ENCODE measurements around the gene SLC39A1. TPM values are rescaled to one million over a fixed set of nuclear protein-coding genes. Genes with fewer than 3 reads are reported as not detected.

The SLC39A1 gene
- total and polyA plus RNA-seq, 2 of the 8 experiments (the other 6 are each of a cell fraction or from before 2014, with no cell fraction given) = 238 to 337 TPM

DNA sequence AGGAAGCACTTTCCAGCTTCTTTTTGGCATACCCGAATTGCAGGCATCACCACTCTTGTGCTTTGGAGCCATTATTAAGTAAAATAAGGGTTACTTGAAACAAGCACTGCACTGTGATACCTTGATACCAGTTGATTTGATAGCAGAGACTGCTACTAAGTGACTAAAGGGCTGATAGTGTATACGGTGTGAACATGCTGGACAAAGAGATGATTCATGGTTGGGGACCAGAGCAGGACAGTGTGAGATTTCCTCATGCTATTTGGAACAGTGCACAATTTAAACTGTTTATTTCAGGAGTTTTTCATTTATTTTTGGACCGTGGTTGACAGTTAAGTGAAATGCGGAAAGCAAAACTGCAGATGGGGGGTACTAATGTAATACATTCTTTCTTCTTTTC is 37.1 kb upstream of the SLC39A1 start:
- Histone ChIP-seq H3K18ac (ENCODE audit: extremely low read depth, low read length) (no peak overlapping the region), H4K20me1 (replicated peaks in 1 of 2; ENCODE audit: control insufficient read depth in 1 of 2, insufficient read depth in 2 of 2, low read length in 2 of 2) (peaks cover 0 to 2% of the 10 kb centered on the region in 2 experiments), H3K56ac (replicated peaks; ENCODE audit: insufficient read length, low read depth, low read length) (no peak overlapping the region), H4K8ac (ENCODE audit: extremely low read depth, insufficient read depth, low read length) (no peak overlapping the region), H3K4me3 (ENCODE audit: extremely low read depth in 1 of 4, insufficient read depth in 2 of 4, low read depth in 3 of 4, low read length in 4 of 4) (no peak overlapping the region), H3K14ac (ENCODE audit: insufficient read length) (no peak overlapping the region), H2BK15ac (ENCODE audit: low read length) (no peak overlapping the region), H2BK120ac (replicated peaks; ENCODE audit: low read depth, low read length) (no peak overlapping the region), H3K9ac (replicated peaks in 1 of 4; ENCODE audit: extremely low read depth in 1 of 4, low read depth in 3 of 4, low read length in 3 of 4) (no peak overlapping the region), H3K4ac (replicated peaks; ENCODE audit: insufficient read length, low read depth, low read length) (no peak overlapping the region), H4K5ac (ENCODE audit: insufficient read length, low read depth, low read length) (no peak overlapping the region), H2BK20ac (ENCODE audit: low read length) (no peak overlapping the region), H3K4me2 (ENCODE audit: insufficient read depth in 1 of 2, low read depth in 2 of 2, low read length in 2 of 2) (no peak overlapping the region), H4K91ac (replicated peaks; ENCODE audit: insufficient read length, low read length) (no peak overlapping the region), H3K23me2 (ENCODE audit: low read depth, low read length) (no peaks in the 10 kb centered on the region), H2AFZ (ENCODE audit: low read length) (no peak overlapping the region), H3K79me2 (ENCODE audit: control insufficient read depth in 1 of 2, insufficient read depth in 2 of 2, low read length in 2 of 2) (no peaks in the 10 kb centered on the region), H3K23ac (ENCODE audit: insufficient read length) (no peak overlapping the region), H3K27me3 (replicated peaks in 1 of 4; ENCODE audit: control insufficient read depth in 3 of 4, extremely low read depth in 1 of 4, insufficient read depth in 3 of 4, low read length in 3 of 4) (no peaks in the 10 kb centered on the region), H3K27ac (ENCODE audit: low read depth, low read length) (no peak overlapping the region), H2BK5ac (ENCODE audit: low read depth, low read length) (no peak overlapping the region), H2AK5ac (ENCODE audit: low read depth, low read length) (no peak overlapping the region), H3K36me3 (ENCODE audit: control insufficient read depth in 2 of 4, insufficient read depth in 4 of 4, low read length in 3 of 4) (peaks cover 0 to 5% (median 2%) of the 10 kb centered on the region in 4 experiments; a peak in 5 of 8 replicates), H3K79me1 (ENCODE audit: low read depth, low read length) (no peaks in the 10 kb centered on the region), H3K9me3 (ENCODE audit: insufficient read depth in 2 of 2, low read depth in 1 of 2, low read length in 1 of 2) (peaks cover 0 to 3% of the 10 kb centered on the region in 2 experiments; a peak in 1 of 4 replicates), H2BK12ac (ENCODE audit: low read depth, low read length) (no peak overlapping the region), H3K4me1 (replicated peaks in 1 of 4; ENCODE audit: control insufficient read depth in 3 of 4, insufficient read depth in 4 of 4, low read length in 3 of 4) (no peaks in the 10 kb centered on the region)
- DNase-seq (ENCODE audit: low read depth in 1 of 2, low spot score in 2 of 2) (no peak), FAIRE-seq (no peak)
- ChIA-PET POLR2A (ENCODE audit: partially characterized antibody) (interaction anchor here (1.1 to 8.2 kb wide), 5 partner anchors 9 to 157 kb away, joined by 3 to 137 read pairs (median 3); partner anchors contain the start of genes RAB13 and RPS27), CTCF (ENCODE audit: partially characterized antibody) (interaction anchor here (0.9 to 1.2 kb wide), 2 partner anchors 9 to 39 kb away, joined by 3 to 5 read pairs; no protein-coding TSS in a partner anchor)
- WGBS, 2 experiments (ENCODE audit: extremely low coverage in 1 of 2, insufficient coverage in 1 of 2, insufficient read length in 1 of 2, insufficient replicate concordance in 2 of 2, low coverage in 1 of 2, low lambda C conversion rate in 2 of 2, missing lambda C conversion rate in 1 of 2) = 91% methylated on average over 4 of the region's 4 CpGs; no CpG with 5 or more reads in 1 of the 2 experiments
- TF ChIP-seq ASH2L (IDR thresholded peaks at IDR 0.05; ENCODE audit: low read length) (no peak), KDM4A (IDR thresholded peaks at IDR 0.05; ENCODE audit: low read depth, low read length, severe bottlenecking) (no peak), EZH2 (IDR thresholded peaks at IDR 0.05; ENCODE audit: low read depth, low read length, severe bottlenecking) (no peak), FOSL1 (IDR thresholded peaks at IDR 0.05; ENCODE audit: insufficient read depth, low read depth, low read length) (no peak), NANOG (IDR thresholded peaks at IDR 0.05; ENCODE audit: insufficient read depth, low read depth, low read length, poor library complexity, severe bottlenecking) (no peak), SRF (IDR thresholded peaks at IDR 0.05; ENCODE audit: low read depth, low read length) (no peak)
- TF ChIP-seq, protein P1, sequence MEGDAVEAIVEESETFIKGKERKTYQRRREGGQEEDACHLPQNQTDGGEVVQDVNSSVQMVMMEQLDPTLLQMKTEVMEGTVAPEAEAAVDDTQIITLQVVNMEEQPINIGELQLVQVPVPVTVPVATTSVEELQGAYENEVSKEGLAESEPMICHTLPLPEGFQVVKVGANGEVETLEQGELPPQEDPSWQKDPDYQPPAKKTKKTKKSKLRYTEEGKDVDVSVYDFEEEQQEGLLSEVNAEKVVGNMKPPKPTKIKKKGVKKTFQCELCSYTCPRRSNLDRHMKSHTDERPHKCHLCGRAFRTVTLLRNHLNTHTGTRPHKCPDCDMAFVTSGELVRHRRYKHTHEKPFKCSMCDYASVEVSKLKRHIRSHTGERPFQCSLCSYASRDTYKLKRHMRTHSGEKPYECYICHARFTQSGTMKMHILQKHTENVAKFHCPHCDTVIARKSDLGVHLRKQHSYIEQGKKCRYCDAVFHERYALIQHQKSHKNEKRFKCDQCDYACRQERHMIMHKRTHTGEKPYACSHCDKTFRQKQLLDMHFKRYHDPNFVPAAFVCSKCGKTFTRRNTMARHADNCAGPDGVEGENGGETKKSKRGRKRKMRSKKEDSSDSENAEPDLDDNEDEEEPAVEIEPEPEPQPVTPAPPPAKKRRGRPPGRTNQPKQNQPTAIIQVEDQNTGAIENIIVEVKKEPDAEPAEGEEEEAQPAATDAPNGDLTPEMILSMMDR (IDR thresholded peaks at IDR 0.05; ENCODE audit: control extremely low read depth in 1 of 3, insufficient read depth in 1 of 3, low read depth in 1 of 3, low read length in 3 of 3) = no peak
